ENCODE measurements around the gene UQCR11. TPM values are rescaled to one million over a fixed set of nuclear protein-coding genes. Genes with fewer than 3 reads are reported as not detected.

The UQCR11 gene
- total RNA-seq, 1 donor from 2014 or later = 149 TPM

GRCh38 chr19:1567848-1568227 is 37.4 kb downstream of the UQCR11 start:
- no peak for TF ChIP-seq CTCF (conservative IDR thresholded peaks at IDR 0.05)
- H3K9me3 Mint-ChIP-seq = no peaks in the 10 kb centered on the region
- H3K4me1 Mint-ChIP-seq = peaks cover 17% of the 10 kb centered on the region
- DNase-seq (ENCODE audit: low read depth, low spot score) = no peak
- H3K27me3 Mint-ChIP-seq (ENCODE audit: low read depth) = peaks cover 24% of the 10 kb centered on the region
- H3K4me3 Mint-ChIP-seq = no peak overlapping the region
- no peak overlapping the region for H3K27ac Mint-ChIP-seq (ENCODE audit: unreplicated experiment)
- H3K36me3 Mint-ChIP-seq (ENCODE audit: low read depth) = peaks cover 5% of the 10 kb centered on the region

- Mint-ChIP-seq H3K4me3 (peak overlapping the region; percentile 86), H3K36me3 (ENCODE audit: low read depth) (peaks cover 5% of the 10 kb centered on the region), H3K4me1 (peaks cover 17% of the 10 kb centered on the region), H3K9me3 (no peaks in the 10 kb centered on the region), H3K27ac (ENCODE audit: unreplicated experiment) (peak overlapping the region; percentile 94), H3K27me3 (ENCODE audit: low read depth) (peaks cover 24% of the 10 kb centered on the region)
- peak; percentile 41 for DNase-seq (ENCODE audit: low read depth, low spot score)
- TF ChIP-seq CTCF (conservative IDR thresholded peaks at IDR 0.05) = no peak
These were observed 38.0 kb downstream of the UQCR11 start for GRCh38 chr19:1567116-1567847.

GRCh38 chr19:1566392-1567115 is 38.7 kb downstream of the UQCR11 start:
- peak; percentile 67 for DNase-seq (ENCODE audit: low read depth, low spot score)
- Mint-ChIP-seq H3K36me3 (ENCODE audit: low read depth) (peaks cover 5% of the 10 kb centered on the region), H3K9me3 (no peaks in the 10 kb centered on the region), H3K4me3 (peak overlapping the region; percentile 86), H3K27ac (ENCODE audit: unreplicated experiment) (peak overlapping the region; percentile 90), H3K4me1 (peaks cover 13% of the 10 kb centered on the region), H3K27me3 (ENCODE audit: low read depth) (peaks cover 22% of the 10 kb centered on the region)
- TF ChIP-seq CTCF (conservative IDR thresholded peaks at IDR 0.05) = no peak

DNA sequence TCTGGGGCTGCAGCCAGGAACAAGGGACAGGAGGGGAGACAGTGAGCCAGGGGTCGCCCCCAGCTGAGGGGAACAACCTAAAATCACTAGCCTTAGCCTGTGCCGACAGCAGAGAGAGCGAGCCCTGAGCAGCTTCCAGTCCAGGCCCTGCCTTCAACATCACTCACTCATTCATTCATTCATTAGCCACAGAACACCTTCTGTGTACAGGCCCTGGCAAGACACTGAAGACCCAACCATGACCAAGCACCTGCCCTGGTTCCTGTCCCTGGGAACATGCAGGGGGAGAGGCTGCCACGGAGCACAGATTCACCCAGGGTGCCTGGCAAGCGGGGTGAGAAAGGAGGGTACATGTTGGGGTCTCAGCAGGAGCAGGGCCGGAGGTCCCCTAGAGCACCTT is 42.0 kb downstream of the UQCR11 start:
- no peak for TF ChIP-seq CTCF (conservative IDR thresholded peaks at IDR 0.05)
- Mint-ChIP-seq H3K4me3 (peak overlapping the region; percentile 74), H3K27ac (ENCODE audit: unreplicated experiment) (peak overlapping the region; percentile 75), H3K36me3 (ENCODE audit: low read depth) (peaks cover 5% of the 10 kb centered on the region), H3K4me1 (peaks cover 3% of the 10 kb centered on the region), H3K9me3 (no peaks in the 10 kb centered on the region), H3K27me3 (ENCODE audit: low read depth) (peaks cover 3% of the 10 kb centered on the region)
- DNase-seq (ENCODE audit: low read depth, low spot score) = no peak

DNA sequence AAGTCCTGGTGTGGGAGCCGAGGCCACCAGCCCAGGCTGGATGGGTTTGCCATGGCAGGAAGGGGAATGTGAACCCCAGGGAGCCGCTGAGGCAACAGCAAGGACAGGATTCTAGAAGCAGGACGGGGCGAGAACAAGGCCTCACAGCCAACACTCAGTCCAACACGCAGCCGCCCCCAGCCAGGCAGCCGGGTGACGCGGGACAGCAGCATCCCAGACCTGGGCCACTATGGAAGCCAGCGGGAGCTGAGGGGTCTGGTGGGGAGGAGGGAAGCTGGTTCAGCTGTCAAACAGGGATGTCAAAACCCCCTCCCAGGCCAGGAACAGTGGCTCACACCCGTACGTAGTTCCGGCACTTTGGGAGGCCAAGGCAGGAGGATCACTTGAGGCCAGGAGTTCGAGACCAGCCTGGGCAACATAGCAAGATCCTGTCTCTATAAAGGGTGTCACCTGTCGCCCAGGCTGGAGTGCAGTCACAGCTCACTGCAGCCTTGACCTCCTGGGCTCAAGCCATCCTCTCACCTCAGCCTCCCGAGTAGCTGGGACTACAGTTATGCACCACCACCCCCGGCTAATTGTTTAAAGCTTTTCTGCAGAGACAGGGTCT is 43.9 kb downstream of the UQCR11 start:
- peaks cover 6% of the 10 kb centered on the region for H3K36me3 Mint-ChIP-seq (ENCODE audit: low read depth)
- no peak for TF ChIP-seq CTCF (conservative IDR thresholded peaks at IDR 0.05)
- peak overlapping the region; percentile 15 for H3K4me3 Mint-ChIP-seq
- no peak overlapping the region for H3K27ac Mint-ChIP-seq (ENCODE audit: unreplicated experiment)
- H3K9me3 Mint-ChIP-seq = no peaks in the 10 kb centered on the region
- H3K4me1 Mint-ChIP-seq = peaks cover 6% of the 10 kb centered on the region
- peaks cover 3% of the 10 kb centered on the region for H3K27me3 Mint-ChIP-seq (ENCODE audit: low read depth)
- no peak for DNase-seq (ENCODE audit: low read depth, low spot score)

All from neural crest cell (in vitro differentiated cells).